Bronchial epithelial cell (primary cell): Measurements from ENCODE around the gene PMP22. TPM values are rescaled to one million over a fixed set of nuclear protein-coding genes. Genes with fewer than 3 reads are reported as not detected.

Source experiments
- DNase-seq: peaks from one replicate; pipeline ENCODE4 v3.0.0-alpha.2; 2010; ENCODE audit warnings: low read depth
- FAIRE-seq: peaks from 2 replicates; lab custom pipeline; 2011; peaks lifted over from hg19 to GRCh38; lab: Jason Lieb, UNC
- H3K27me3 ChIP-seq: 2 replicates; pipeline ENCODE4 v1.5.1; 2011; ENCODE audit warnings: low read length; ENCODE audit not compliant: control insufficient read depth, insufficient read depth
- H3K36me3 ChIP-seq: 2 replicates; pipeline ENCODE4 v1.5.1; 2011; ENCODE audit warnings: low read length; ENCODE audit not compliant: control insufficient read depth, insufficient read depth
- H3K4me3 ChIP-seq: 2 replicates; pipeline ENCODE4 v1.5.1; 2011; ENCODE audit warnings: mild to moderate bottlenecking, low read depth, low read length, control low read depth
- CTCF ChIP-seq: IDR thresholded peaks from 2 replicates; pipeline ENCODE4 v1.5.1; 2011; ENCODE audit warnings: mild to moderate bottlenecking, moderate library complexity, low read length, control low read depth, inconsistent platforms; ENCODE audit not compliant: insufficient read depth, severe bottlenecking
- total RNA-seq: library from RNA; depleted of rRNA; stranded (reverse); fragments of >200 nt; gene quantifications from 2 replicates; pipeline ENCODE4 v1.2.1, GENCODE V29; 2014

The PMP22 gene
- total RNA-seq, 1 donor from 2014 or later = 2.6 TPM

GRCh38 chr17:15269087-15269779, 4.1 kb upstream of the PMP22 start:
- Histone ChIP-seq H3K36me3 (no peaks in the 10 kb centered on the region), H3K4me3 (no peak overlapping the region), H3K27me3 (peaks cover 7% of the 10 kb centered on the region)
- FAIRE-seq (no peak), DNase-seq (no peak)
- no peak for TF ChIP-seq CTCF

- Histone ChIP-seq H3K27me3 (peaks cover 7% of the 10 kb centered on the region), H3K4me3 (no peak overlapping the region), H3K36me3 (no peaks in the 10 kb centered on the region)
- DNase-seq (no peak), FAIRE-seq (no peak)
- no peak for TF ChIP-seq CTCF
Measured at GRCh38 chr17:15268461-15268860, 3.3 kb upstream of the PMP22 start.

GRCh38 chr17:15267996-15268395, 2.9 kb upstream of the PMP22 start:
- H3K27me3 ChIP-seq = peaks cover 12% of the 10 kb centered on the region
- DNase-seq (no peak), FAIRE-seq (no peak)
- no peaks in the 10 kb centered on the region for H3K36me3 ChIP-seq
- H3K4me3 ChIP-seq = no peak overlapping the region
- no peak for TF ChIP-seq CTCF

DNA sequence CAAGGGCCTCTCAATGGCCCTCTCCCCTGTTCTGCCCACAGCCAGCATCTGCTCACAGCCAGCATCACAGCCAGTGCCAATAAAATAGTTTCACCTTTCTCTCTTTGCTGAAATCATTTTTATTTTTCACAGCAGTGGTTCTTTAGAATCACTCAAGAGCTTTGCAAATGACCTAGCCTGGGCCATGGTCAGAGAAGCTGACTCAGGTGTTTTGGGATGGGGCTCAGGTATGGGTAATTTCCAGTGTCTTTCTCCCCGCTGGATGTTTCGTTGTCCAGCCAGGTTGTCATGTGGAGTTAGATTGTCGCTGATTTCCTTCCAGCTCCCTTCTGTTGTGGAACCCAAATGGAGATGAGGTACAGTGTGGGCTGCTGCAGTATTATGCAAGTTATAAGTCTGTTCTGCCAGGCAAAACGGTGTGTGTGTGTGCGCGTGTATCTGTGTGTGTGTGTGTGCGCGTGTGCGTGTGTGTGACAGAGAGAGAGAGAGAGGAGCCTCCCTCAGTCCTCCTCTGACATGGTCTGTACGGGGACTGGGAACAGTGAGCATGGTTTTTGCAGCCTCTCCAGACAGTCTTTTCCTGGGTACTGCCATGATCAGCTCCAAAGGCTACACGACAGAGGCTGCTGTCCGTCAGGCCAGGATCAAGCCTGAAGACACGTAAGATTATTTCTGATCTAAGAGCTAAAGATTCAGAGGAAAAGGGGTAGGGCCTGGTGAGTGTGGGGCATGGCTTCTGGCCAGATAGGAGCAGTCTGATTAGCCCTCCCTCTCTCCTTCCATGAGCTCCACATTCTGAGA, 1.4 kb upstream of the PMP22 start:
- FAIRE-seq (no peak), DNase-seq (no peak)
- peaks cover 24% of the 10 kb centered on the region for H3K27me3 ChIP-seq
- no peaks in the 10 kb centered on the region for H3K36me3 ChIP-seq
- H3K4me3 ChIP-seq = no peak overlapping the region
- TF ChIP-seq CTCF = no peak

- FAIRE-seq (no peak), DNase-seq (no peak)
- no peaks in the 10 kb centered on the region for H3K36me3 ChIP-seq
- peaks cover 24% of the 10 kb centered on the region for H3K27me3 ChIP-seq
- no peak for TF ChIP-seq CTCF
- H3K4me3 ChIP-seq = no peak overlapping the region
Measured at GRCh38 chr17:15264542-15264941, 584 bp downstream of the PMP22 start.

GRCh38 chr17:15263680-15264079, 1.4 kb downstream of the PMP22 start:
- DNase-seq (no peak), FAIRE-seq (no peak)
- no peak overlapping the region for H3K4me3 ChIP-seq
- TF ChIP-seq CTCF = no peak
- no peaks in the 10 kb centered on the region for H3K36me3 ChIP-seq
- peaks cover 24% of the 10 kb centered on the region for H3K27me3 ChIP-seq
